Gastrocnemius medialis (tissue), 4 donors: Measurements from ENCODE around the gene UCHL3.

Experiments
- POLR2A ChIP-seq, 2 donors: fragments of 450-650 bp; IDR thresholded peaks; one replicate each; pipeline ENCODE4 v1.6.1; 2017; ENCODE audit warnings: antibody characterized with exemption in 2 of 2, mild to moderate bottlenecking in 2 of 2, moderate library complexity in 2 of 2
- TF ChIP-seq, protein P1 (sequence below), 5 experiments: fragments of 450-650 bp in 3 of 5; fragments of 200-600 bp in 2 of 5; sonication (generic) in 2 of 5; IDR thresholded peaks in 4 of 5; conservative IDR thresholded peaks in 1 of 5; 1 replicate in 4 of 5; 2 replicates in 1 of 5; pipeline ENCODE4 v1.5.1; 2016 to 2019; ENCODE audit warnings: antibody characterized with exemption in 5 of 5, mild to moderate bottlenecking in 3 of 5, moderate library complexity in 3 of 5

DNA sequence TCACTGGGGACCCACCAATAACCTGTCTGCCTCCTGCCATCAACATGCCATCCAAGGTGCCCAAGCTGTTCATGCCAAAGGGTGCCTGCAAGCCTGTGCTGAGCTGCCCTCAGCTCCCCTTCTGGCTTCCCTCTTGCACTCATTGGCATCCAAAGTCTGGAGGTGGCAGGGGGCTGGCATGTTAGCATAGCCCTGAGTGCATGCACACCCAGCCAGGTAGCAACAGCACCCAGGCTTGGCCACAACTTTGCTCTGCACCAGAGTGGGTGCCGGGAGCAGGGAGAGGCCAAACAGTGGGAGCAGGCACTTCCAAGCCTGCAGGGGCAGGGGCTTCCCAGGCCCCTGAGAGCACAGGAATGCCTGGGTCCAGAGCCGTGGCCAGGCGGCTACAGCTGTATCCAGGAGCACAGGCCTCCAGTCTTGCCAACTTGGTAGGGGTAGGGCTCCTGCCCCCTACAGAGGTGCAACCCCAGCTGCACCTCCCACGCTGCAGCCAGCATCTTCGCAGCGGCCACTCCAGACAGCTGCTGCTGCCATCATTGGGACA is 41.5 kb upstream of the UCHL3 start:
- TF ChIP-seq POLR2A (IDR thresholded peaks at IDR 0.05): no peak
- TF ChIP-seq, protein P1, sequence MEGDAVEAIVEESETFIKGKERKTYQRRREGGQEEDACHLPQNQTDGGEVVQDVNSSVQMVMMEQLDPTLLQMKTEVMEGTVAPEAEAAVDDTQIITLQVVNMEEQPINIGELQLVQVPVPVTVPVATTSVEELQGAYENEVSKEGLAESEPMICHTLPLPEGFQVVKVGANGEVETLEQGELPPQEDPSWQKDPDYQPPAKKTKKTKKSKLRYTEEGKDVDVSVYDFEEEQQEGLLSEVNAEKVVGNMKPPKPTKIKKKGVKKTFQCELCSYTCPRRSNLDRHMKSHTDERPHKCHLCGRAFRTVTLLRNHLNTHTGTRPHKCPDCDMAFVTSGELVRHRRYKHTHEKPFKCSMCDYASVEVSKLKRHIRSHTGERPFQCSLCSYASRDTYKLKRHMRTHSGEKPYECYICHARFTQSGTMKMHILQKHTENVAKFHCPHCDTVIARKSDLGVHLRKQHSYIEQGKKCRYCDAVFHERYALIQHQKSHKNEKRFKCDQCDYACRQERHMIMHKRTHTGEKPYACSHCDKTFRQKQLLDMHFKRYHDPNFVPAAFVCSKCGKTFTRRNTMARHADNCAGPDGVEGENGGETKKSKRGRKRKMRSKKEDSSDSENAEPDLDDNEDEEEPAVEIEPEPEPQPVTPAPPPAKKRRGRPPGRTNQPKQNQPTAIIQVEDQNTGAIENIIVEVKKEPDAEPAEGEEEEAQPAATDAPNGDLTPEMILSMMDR (IDR thresholded peaks at IDR 0.05 in 4 of 5, conservative IDR thresholded peaks at IDR 0.05 in 1 of 5): no peak
